Gastrocnemius medialis (tissue), 4 donors: ENCODE data around the gene ATP2A1.

ENCODE experiments used
- CTCF ChIP-seq, 5 experiments: fragments of 450-650 bp in 3 of 5; fragments of 200-600 bp in 2 of 5; sonication (generic) in 2 of 5; IDR thresholded peaks in 4 of 5; conservative IDR thresholded peaks in 1 of 5; 1 replicate in 4 of 5; 2 replicates in 1 of 5; pipeline ENCODE4 v1.5.1; 2016 to 2019; ENCODE audit warnings: antibody characterized with exemption in 5 of 5, mild to moderate bottlenecking in 3 of 5, moderate library complexity in 3 of 5
- POLR2A ChIP-seq, 2 donors: fragments of 450-650 bp; IDR thresholded peaks; one replicate each; pipeline ENCODE4 v1.6.1; 2017; ENCODE audit warnings: antibody characterized with exemption in 2 of 2, mild to moderate bottlenecking in 2 of 2, moderate library complexity in 2 of 2

GRCh38 chr16:28918698-28919097 lies 40.4 kb downstream of the ATP2A1 start:
- no peak for TF ChIP-seq CTCF (IDR thresholded peaks at IDR 0.05 in 4 of 5, conservative IDR thresholded peaks at IDR 0.05 in 1 of 5)
- TF ChIP-seq POLR2A (IDR thresholded peaks at IDR 0.05), result no peak
